Measurements from ENCODE around the gene KAT6B. TPM values are rescaled to one million over a fixed set of nuclear protein-coding genes. Genes with fewer than 3 reads are reported as not detected.

The KAT6B gene
- total RNA-seq, 1 experiment from 2014 or later, result 14.9 TPM

- ChIA-PET CTCF (no interaction called here), POLR2A (no interaction called here)
- no peak for DNase-seq
- BruUV-seq (replicated peaks), result no TSS peak
- H3K4me1 ChIP-seq, result no peaks in the 10 kb centered on the region
- TF ChIP-seq CTCF (IDR thresholded peaks at IDR 0.05; ENCODE audit: insufficient read depth in 1 of 2, low read depth in 1 of 2, low read length in 1 of 2, severe bottlenecking in 1 of 2, unreplicated experiment in 1 of 2), result no peak
- H3K36me3 ChIP-seq (ENCODE audit: control insufficient read depth, insufficient read depth, low read length), result no peaks in the 10 kb centered on the region
- Mint-ChIP-seq H3K9me3 (ENCODE audit: unreplicated experiment) (no peaks in the 10 kb centered on the region), H3K4me1 (ENCODE audit: low read depth, unreplicated experiment) (peaks cover 5% of the 10 kb centered on the region), H3K36me3 (ENCODE audit: insufficient read depth, unreplicated experiment) (peaks cover 10% of the 10 kb centered on the region), H3K27me3 (ENCODE audit: insufficient read depth, unreplicated experiment) (no peaks in the 10 kb centered on the region), H3K27ac (ENCODE audit: unreplicated experiment) (no peak overlapping the region), H3K4me3 (ENCODE audit: unreplicated experiment) (no peak overlapping the region)
- intact Hi-C loops (cut with micrococcal nuclease; ENCODE audit: unreplicated experiment), result no loop called here
- no peaks in the 10 kb centered on the region for H3K27me3 ChIP-seq (replicated peaks; ENCODE audit: control insufficient read depth, insufficient read depth, low read length)
- no peaks in the 10 kb centered on the region for H3K9me3 ChIP-seq
- H3K4me3 ChIP-seq (ENCODE audit: low read depth, low read length), result no peak overlapping the region
Observed at GRCh38 chr10:74912682-74913081, 86.3 kb downstream of the KAT6B start.

DNA sequence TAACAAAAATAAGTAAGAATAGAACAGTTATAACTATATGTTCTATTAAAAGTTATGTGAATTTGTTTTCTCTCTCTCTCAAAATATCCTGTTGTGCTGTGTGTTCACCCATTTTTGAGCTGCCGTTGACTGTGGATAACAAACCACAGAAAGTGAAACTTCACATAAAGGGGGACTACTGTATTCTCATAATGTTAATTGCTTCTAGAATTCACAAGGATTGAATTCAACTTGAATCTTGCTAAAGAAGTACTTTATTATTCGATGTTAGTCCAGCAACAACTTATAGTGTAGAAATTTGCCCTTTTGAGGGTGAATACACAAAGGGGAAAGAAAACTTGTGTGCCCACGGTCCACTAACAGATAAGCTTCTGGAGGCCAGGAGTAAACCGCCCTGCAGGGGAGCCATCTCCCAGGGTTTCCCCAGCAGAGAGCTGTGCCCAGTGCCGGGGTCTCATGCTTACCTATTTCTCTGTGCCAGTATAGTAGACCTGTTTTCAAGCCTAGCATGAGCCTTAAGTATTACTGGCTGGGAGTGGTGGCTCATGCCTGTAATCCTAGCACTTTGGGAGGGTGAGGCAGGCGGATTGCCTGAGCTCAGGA, 87.1 kb downstream of the KAT6B start:
- DNase-seq, result no peak
- Histone ChIP-seq H3K4me3 (ENCODE audit: low read depth, low read length) (no peak overlapping the region), H3K9me3 (no peaks in the 10 kb centered on the region), H3K36me3 (ENCODE audit: control insufficient read depth, insufficient read depth, low read length) (no peaks in the 10 kb centered on the region), H3K4me1 (no peaks in the 10 kb centered on the region), H3K27me3 (replicated peaks; ENCODE audit: control insufficient read depth, insufficient read depth, low read length) (no peaks in the 10 kb centered on the region)
- intact Hi-C loops (cut with micrococcal nuclease; ENCODE audit: unreplicated experiment), result no loop called here
- no peak overlapping the region for H3K4me3 Mint-ChIP-seq (ENCODE audit: unreplicated experiment)
- no peaks in the 10 kb centered on the region for H3K9me3 Mint-ChIP-seq (ENCODE audit: unreplicated experiment)
- TF ChIP-seq CTCF (IDR thresholded peaks at IDR 0.05; ENCODE audit: insufficient read depth in 1 of 2, low read depth in 1 of 2, low read length in 1 of 2, severe bottlenecking in 1 of 2, unreplicated experiment in 1 of 2), result no peak
- POLR2A ChIA-PET, result no interaction called here
- peaks cover 7% of the 10 kb centered on the region for H3K4me1 Mint-ChIP-seq (ENCODE audit: low read depth, unreplicated experiment)
- CTCF ChIA-PET, result no interaction called here
- H3K27ac Mint-ChIP-seq (ENCODE audit: unreplicated experiment), result no peak overlapping the region
- H3K27me3 Mint-ChIP-seq (ENCODE audit: insufficient read depth, unreplicated experiment), result no peaks in the 10 kb centered on the region
- peaks cover 11% of the 10 kb centered on the region for H3K36me3 Mint-ChIP-seq (ENCODE audit: insufficient read depth, unreplicated experiment)
- no TSS peak for BruUV-seq (replicated peaks)

DNA sequence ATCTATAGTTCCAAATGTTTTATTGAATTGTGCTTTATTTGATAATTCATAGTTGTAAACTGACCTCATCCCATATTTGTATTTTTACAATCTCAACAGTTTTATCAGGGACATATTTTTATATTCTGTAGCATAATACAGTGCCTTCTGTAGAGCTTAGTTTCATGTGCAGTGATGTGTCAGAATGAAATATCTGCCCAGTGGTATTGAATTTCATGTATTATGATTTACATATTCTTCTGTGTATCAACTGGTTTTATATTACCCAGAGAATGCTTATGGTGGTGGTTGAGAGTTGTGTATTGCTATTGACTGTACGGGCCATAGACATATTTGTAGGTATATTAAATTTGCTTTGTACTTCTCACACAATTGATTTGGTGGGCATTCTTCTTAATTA, 89.9 kb downstream of the KAT6B start:
- intact Hi-C loops (cut with micrococcal nuclease; ENCODE audit: unreplicated experiment), result no loop called here
- ChIA-PET CTCF (no interaction called here), POLR2A (no interaction called here)
- Mint-ChIP-seq H3K27me3 (ENCODE audit: insufficient read depth, unreplicated experiment) (no peaks in the 10 kb centered on the region), H3K27ac (ENCODE audit: unreplicated experiment) (no peak overlapping the region), H3K9me3 (ENCODE audit: unreplicated experiment) (peaks cover 10% of the 10 kb centered on the region), H3K36me3 (ENCODE audit: insufficient read depth, unreplicated experiment) (peaks cover 6% of the 10 kb centered on the region), H3K4me3 (ENCODE audit: unreplicated experiment) (no peak overlapping the region), H3K4me1 (ENCODE audit: low read depth, unreplicated experiment) (peaks cover 7% of the 10 kb centered on the region)
- no peaks in the 10 kb centered on the region for H3K27me3 ChIP-seq (replicated peaks; ENCODE audit: control insufficient read depth, insufficient read depth, low read length)
- no TSS peak for BruUV-seq (replicated peaks)
- peaks cover 9% of the 10 kb centered on the region for H3K9me3 ChIP-seq
- no peaks in the 10 kb centered on the region for H3K4me1 ChIP-seq
- H3K36me3 ChIP-seq (ENCODE audit: control insufficient read depth, insufficient read depth, low read length), result no peaks in the 10 kb centered on the region
- no peak for TF ChIP-seq CTCF (IDR thresholded peaks at IDR 0.05; ENCODE audit: insufficient read depth in 1 of 2, low read depth in 1 of 2, low read length in 1 of 2, severe bottlenecking in 1 of 2, unreplicated experiment in 1 of 2)
- DNase-seq, result no peak
- H3K4me3 ChIP-seq (ENCODE audit: low read depth, low read length), result no peak overlapping the region
